ENCODE data around the gene NFKBIZ.

GRCh38 chr3:101803939-101804338 is 45.4 kb upstream of the NFKBIZ start:
- no peak for TF ChIP-seq CTCF (conservative IDR thresholded peaks at IDR 0.05; ENCODE audit: low read depth, low read length)
- TF ChIP-seq EZH2 (IDR thresholded peaks at IDR 0.05; ENCODE audit: low read length, unreplicated experiment), result no peak

All from PC-3 (cell line).